ENCODE results near the gene ZNF292.
"Not testable (repeated sequence)": the region's sequence is repeated elsewhere in the genome, so short reads cannot be mapped to it uniquely, and the experiment has no call there.

ZNF292 gene

GRCh38 chr6:87279196-87279595 is 123.8 kb downstream of the ZNF292 start:
- no peak for DNase-seq

DNA sequence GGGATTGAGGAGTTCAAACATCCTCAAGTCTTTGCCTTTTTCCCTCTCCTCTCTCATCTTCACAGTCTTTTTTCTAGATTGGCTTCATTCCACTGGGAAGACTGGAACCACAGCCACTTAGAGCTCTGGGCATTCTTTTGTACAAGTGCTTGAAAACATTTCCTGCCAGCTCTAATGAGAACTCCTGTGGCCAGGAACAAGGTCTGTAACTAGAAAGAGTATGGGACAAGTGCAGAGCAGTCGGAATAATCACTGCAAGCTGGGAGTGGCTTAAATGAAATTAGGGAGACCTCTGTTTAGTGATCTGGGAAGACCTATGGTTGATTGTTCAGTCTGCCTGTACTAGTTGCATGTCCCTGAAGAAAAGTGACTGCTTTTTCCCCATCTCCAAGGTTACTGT is 126.1 kb downstream of the ZNF292 start:
- no peak for DNase-seq

GRCh38 chr6:87282743-87283142 is 127.4 kb downstream of the ZNF292 start:
- DNase-seq, result no peak

GRCh38 chr6:87283461-87283860 is 128.1 kb downstream of the ZNF292 start:
- DNase-seq, result no peak

DNA sequence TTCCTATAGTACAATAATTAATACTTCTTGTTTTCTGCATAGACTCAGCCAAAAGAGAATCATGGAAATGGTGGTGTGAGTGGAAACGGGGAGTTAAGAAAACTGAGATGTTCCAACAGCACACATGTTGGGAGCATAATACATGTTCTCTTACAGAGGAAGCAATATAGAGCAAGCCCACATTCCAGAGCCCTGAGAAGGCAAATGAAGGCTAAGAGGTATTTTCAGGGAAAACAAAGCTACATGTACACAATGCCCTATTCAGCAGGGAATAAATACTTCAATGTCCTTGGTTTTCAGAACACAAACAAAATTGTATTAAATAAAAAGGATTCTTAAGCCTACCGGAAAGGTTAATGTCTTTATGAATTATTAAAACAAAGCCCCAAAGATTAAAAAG is 131.9 kb downstream of the ZNF292 start:
- no peak for DNase-seq

GRCh38 chr6:87289571-87289970 is 134.2 kb downstream of the ZNF292 start:
- DNase-seq, result peak in 3 of 4 experiments; percentile 10 to 20 (median 11)

- DNase-seq, result no peak
Observed at GRCh38 chr6:87291883-87292282, 136.5 kb downstream of the ZNF292 start.

DNA sequence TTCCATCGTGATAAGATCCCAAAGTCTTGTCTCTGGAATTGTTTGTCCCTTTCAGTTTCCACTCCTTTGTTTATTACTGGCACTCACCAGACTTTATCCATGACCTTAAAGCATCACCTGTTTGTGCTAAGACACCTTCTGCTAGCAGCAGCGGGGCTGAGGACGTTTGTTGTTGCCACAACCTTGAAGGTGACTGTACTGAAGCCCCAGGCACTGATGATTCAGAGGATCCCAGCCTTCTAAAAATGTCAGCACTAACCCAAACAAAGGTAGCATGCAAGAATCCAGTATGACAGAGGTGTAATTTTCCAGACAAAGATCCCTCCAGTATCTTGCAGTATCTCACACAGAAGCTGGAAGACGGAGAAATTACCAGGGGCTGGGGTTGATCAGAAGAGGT is 138.2 kb downstream of the ZNF292 start:
- no peak for DNase-seq

- DNase-seq, result no peak
Observed at GRCh38 chr6:87297119-87297518, 141.8 kb downstream of the ZNF292 start.

DNA sequence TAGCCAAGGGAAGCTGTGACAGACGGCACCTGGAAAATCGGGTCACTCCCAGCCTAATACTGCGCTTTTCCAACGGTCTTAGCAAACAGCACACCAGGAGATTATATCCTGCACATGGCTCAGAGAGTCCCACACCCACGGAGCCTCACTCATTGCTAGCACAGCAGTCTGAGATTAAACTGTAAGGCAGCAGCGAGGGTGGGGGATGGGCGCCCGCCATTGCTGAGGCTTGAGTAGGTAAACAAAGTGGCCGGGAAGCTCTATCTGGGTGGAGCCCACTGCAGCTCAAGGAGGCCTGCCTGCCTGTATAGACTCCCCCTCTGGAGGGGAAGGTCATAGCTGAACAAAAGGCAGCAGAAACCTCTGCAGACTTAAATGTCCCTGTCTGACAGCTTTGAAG is 145.9 kb downstream of the ZNF292 start:
- DNase-seq, result not testable (repeated sequence)

GRCh38 chr6:87308970-87309369 is 153.6 kb downstream of the ZNF292 start:
- DNase-seq, result no peak

- DNase-seq, result no peak
Observed at GRCh38 chr6:87312860-87313259, 157.5 kb downstream of the ZNF292 start.

All from suppressor macrophage (primary cell).